ENCODE measurements around the gene ERC2.

The ERC2 gene

DNA sequence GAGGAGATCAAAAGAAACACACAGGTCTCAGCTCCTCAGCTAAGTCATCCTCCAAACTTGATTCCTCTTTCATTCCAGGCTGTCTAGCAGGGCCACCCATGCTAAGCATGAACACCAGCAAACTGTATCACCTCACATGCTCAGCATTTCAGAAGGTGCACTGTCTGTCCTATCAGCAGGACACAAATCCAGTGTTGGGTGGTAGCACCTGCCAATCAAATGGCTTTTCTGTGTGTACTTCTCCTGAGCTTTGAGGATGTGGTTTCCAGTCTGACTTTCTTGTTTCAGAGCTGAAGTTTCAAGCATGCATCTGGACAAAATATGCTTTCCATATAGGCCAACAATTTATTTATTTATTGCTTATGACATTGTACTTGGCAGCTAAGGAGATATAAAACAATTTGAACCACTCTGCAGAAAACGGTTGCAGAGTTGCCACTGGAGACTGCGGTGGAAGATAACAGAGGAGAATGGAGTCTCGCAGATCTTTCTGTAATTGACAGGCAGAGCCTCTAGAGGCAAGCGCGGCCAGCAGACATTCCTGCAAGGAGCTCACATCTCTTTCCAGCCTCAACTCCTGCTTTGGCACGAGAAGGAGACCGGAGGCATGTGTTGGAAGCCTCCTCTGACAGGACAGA lies 814.0 kb downstream of the ERC2 start:
- no peaks in the 10 kb centered on the region for H3K4me1 ChIP-seq (ENCODE audit: control insufficient read depth in 1 of 2, insufficient read depth in 2 of 2, low read length in 2 of 2)
- no peak overlapping the region for H3K27ac ChIP-seq (ENCODE audit: low read depth, low read length)
- H3K4me3 ChIP-seq (ENCODE audit: low read depth in 1 of 2, low read length in 2 of 2), result no peak overlapping the region
- no peaks in the 10 kb centered on the region for H3K27me3 ChIP-seq (ENCODE audit: control insufficient read depth in 1 of 2, insufficient read depth in 2 of 2, low read length in 2 of 2)
- H3K9ac ChIP-seq (ENCODE audit: low read depth in 1 of 2, low read length in 2 of 2), result no peak overlapping the region
- no peaks in the 10 kb centered on the region for H3K36me3 ChIP-seq (ENCODE audit: control insufficient read depth in 1 of 2, insufficient read depth in 2 of 2, low read length in 2 of 2)
- no peaks in the 10 kb centered on the region for H3K9me3 ChIP-seq (ENCODE audit: control insufficient read depth in 1 of 2, low read length in 2 of 2)

DNA sequence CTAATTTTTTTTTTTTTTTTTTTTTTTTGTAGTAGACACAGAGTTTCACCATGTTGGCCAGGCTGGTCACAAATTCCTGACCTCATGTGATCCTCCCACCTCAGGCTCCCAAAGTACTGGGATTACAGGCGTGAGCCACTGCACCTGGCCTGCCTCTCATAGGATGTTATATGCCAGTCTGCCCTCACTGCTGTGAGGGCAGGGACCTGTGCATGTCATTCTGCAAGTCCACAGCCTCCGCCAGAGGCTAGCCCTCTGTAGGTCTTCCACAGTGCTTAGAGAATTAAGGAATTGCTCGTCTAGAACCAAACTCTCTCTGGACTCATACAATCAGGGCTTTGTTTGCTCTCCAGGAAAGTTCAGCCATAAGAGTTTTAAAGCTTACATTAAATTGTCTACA lies 817.3 kb downstream of the ERC2 start:
- no peak overlapping the region for H3K27ac ChIP-seq (ENCODE audit: low read depth, low read length)
- H3K27me3 ChIP-seq (ENCODE audit: control insufficient read depth in 1 of 2, insufficient read depth in 2 of 2, low read length in 2 of 2), result no peaks in the 10 kb centered on the region
- H3K36me3 ChIP-seq (ENCODE audit: control insufficient read depth in 1 of 2, insufficient read depth in 2 of 2, low read length in 2 of 2), result no peaks in the 10 kb centered on the region
- H3K4me1 ChIP-seq (ENCODE audit: control insufficient read depth in 1 of 2, insufficient read depth in 2 of 2, low read length in 2 of 2), result no peaks in the 10 kb centered on the region
- no peaks in the 10 kb centered on the region for H3K9me3 ChIP-seq (ENCODE audit: control insufficient read depth in 1 of 2, low read length in 2 of 2)
- no peak overlapping the region for H3K9ac ChIP-seq (ENCODE audit: low read depth in 1 of 2, low read length in 2 of 2)
- no peak overlapping the region for H3K4me3 ChIP-seq (ENCODE audit: low read depth in 1 of 2, low read length in 2 of 2)

DNA sequence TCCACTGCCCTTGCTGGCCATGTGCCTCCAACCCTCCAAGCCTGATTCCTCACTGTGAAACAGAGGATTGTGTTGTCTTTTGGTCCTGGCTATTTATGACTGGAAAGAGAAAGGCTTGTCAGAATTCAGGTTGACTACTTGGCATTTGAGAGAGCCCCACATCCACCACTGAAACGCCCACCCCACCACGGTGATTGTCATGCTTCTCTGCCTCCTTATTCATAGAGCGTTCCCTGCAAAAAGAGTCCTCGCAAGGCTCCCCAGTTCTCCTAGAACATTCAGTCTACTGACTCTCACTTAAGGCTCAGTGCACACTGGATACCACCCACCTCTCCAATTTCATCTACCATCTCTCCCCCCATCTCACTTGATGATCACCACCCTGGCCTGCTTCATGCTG lies 818.3 kb downstream of the ERC2 start:
- Histone ChIP-seq H3K9me3 (ENCODE audit: control insufficient read depth in 1 of 2, low read length in 2 of 2) (no peaks in the 10 kb centered on the region), H3K4me1 (ENCODE audit: control insufficient read depth in 1 of 2, insufficient read depth in 2 of 2, low read length in 2 of 2) (no peaks in the 10 kb centered on the region), H3K36me3 (ENCODE audit: control insufficient read depth in 1 of 2, insufficient read depth in 2 of 2, low read length in 2 of 2) (no peaks in the 10 kb centered on the region), H3K27me3 (ENCODE audit: control insufficient read depth in 1 of 2, insufficient read depth in 2 of 2, low read length in 2 of 2) (no peaks in the 10 kb centered on the region), H3K4me3 (ENCODE audit: low read depth in 1 of 2, low read length in 2 of 2) (no peak overlapping the region), H3K9ac (ENCODE audit: low read depth in 1 of 2, low read length in 2 of 2) (no peak overlapping the region), H3K27ac (ENCODE audit: low read depth, low read length) (no peak overlapping the region)

DNA sequence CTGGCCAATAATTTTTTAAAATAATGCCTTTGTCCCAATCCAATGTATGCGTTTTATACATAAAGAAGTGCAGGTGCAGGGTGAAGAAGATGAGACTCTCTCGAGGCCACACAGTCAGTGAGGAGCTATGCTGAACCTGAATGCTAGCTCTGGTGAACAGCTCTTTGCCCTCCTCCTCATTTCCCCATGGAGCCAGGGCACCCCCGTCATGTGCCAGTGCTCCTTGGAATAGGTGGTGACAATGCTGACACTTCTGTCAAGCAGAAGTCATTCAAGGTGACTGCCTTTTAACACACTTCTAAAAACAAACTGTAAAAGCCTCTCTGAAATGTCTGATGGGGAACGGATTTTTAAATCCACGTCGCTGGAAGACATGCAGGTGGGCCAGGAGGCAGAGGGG lies 818.7 kb downstream of the ERC2 start:
- Histone ChIP-seq H3K36me3 (ENCODE audit: control insufficient read depth in 1 of 2, insufficient read depth in 2 of 2, low read length in 2 of 2) (no peaks in the 10 kb centered on the region), H3K4me1 (ENCODE audit: control insufficient read depth in 1 of 2, insufficient read depth in 2 of 2, low read length in 2 of 2) (no peaks in the 10 kb centered on the region), H3K9me3 (ENCODE audit: control insufficient read depth in 1 of 2, low read length in 2 of 2) (no peaks in the 10 kb centered on the region), H3K27me3 (ENCODE audit: control insufficient read depth in 1 of 2, insufficient read depth in 2 of 2, low read length in 2 of 2) (no peaks in the 10 kb centered on the region), H3K4me3 (ENCODE audit: low read depth in 1 of 2, low read length in 2 of 2) (no peak overlapping the region), H3K27ac (ENCODE audit: low read depth, low read length) (no peak overlapping the region), H3K9ac (ENCODE audit: low read depth in 1 of 2, low read length in 2 of 2) (no peak overlapping the region)

DNA sequence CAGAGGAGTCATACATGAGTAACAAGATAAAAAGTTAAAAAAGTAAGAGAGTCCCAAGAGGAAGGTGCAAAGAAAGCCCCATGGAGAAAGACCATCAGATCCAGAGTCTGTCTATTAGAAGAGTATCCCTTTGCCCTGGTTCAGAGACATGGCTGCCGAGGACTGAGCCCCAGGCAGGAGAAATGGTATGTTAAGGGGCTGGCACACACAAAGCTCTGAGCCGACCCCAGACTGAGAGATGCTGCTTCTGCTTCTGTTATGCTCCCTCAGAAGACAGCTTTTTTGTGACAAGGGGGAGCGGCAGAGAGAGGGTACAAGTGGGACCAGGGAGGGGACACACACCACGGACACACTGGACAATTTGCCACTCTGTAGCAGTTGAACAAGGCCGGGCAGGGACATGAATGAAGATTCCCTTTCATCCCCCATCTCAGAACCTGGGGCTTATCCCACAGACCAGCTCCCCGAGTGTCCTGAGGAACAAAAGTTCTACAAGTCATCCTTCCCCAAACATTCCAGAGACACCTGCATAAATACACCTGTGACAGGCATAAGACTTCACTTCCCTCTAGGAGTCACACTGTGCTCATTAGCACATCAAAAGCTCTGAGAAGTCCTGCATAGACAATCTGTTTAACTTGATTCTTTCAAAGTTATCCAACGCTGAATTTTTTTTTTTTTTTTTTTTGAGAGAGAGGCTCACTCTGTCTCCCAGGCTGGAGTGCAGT lies 819.5 kb downstream of the ERC2 start:
- Histone ChIP-seq H3K36me3 (ENCODE audit: control insufficient read depth in 1 of 2, insufficient read depth in 2 of 2, low read length in 2 of 2) (no peaks in the 10 kb centered on the region), H3K9me3 (ENCODE audit: control insufficient read depth in 1 of 2, low read length in 2 of 2) (no peaks in the 10 kb centered on the region), H3K27ac (ENCODE audit: low read depth, low read length) (no peak overlapping the region), H3K27me3 (ENCODE audit: control insufficient read depth in 1 of 2, insufficient read depth in 2 of 2, low read length in 2 of 2) (no peaks in the 10 kb centered on the region), H3K9ac (ENCODE audit: low read depth in 1 of 2, low read length in 2 of 2) (no peak overlapping the region), H3K4me1 (ENCODE audit: control insufficient read depth in 1 of 2, insufficient read depth in 2 of 2, low read length in 2 of 2) (no peaks in the 10 kb centered on the region), H3K4me3 (ENCODE audit: low read depth in 1 of 2, low read length in 2 of 2) (no peak overlapping the region)

DNA sequence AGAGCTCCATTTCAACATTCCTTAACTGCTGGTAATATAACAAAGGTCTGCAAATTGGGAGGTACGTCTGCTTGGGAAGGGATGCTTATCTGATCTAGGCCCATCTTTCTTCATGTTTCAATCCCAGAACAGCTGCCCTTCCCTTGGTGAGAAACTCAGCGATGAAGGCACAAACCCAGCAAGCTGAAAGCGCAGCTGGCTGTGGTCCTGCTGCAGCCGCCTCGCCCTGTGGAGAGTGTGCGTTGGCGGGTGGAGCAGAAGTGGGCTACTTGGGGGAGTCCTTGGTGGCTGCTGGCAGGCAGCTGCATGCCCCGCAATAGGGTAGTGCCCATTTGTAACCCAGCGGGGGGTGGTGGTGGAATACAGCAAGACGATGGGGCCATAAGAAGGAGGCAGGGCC lies 820.6 kb downstream of the ERC2 start:
- Histone ChIP-seq H3K4me1 (ENCODE audit: control insufficient read depth in 1 of 2, insufficient read depth in 2 of 2, low read length in 2 of 2) (no peaks in the 10 kb centered on the region), H3K9ac (ENCODE audit: low read depth in 1 of 2, low read length in 2 of 2) (no peak overlapping the region), H3K36me3 (ENCODE audit: control insufficient read depth in 1 of 2, insufficient read depth in 2 of 2, low read length in 2 of 2) (no peaks in the 10 kb centered on the region), H3K9me3 (ENCODE audit: control insufficient read depth in 1 of 2, low read length in 2 of 2) (no peaks in the 10 kb centered on the region), H3K4me3 (ENCODE audit: low read depth in 1 of 2, low read length in 2 of 2) (no peak overlapping the region), H3K27me3 (ENCODE audit: control insufficient read depth in 1 of 2, insufficient read depth in 2 of 2, low read length in 2 of 2) (no peaks in the 10 kb centered on the region), H3K27ac (ENCODE audit: low read depth, low read length) (no peak overlapping the region)

DNA sequence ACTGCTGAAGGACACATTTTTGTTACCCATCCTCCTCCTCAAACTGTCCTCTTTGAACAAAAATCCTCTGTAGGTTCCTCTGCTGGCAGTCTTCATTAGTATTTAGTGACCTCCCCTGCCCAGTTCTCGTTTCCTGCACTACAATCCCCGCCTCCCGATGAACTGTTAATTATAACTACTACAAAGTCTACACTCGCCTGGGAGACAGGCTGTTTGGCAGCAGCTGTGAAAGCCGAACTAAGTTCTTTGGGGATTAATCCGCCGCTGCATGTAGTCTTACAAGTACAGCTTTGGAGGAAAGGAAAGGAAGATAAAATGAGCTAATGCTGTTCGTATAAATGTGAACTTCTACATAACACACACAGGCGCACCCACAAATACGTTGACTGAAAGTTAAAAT lies 821.2 kb downstream of the ERC2 start:
- H3K9ac ChIP-seq (ENCODE audit: low read depth in 1 of 2, low read length in 2 of 2), result no peak overlapping the region
- no peaks in the 10 kb centered on the region for H3K27me3 ChIP-seq (ENCODE audit: control insufficient read depth in 1 of 2, insufficient read depth in 2 of 2, low read length in 2 of 2)
- no peaks in the 10 kb centered on the region for H3K36me3 ChIP-seq (ENCODE audit: control insufficient read depth in 1 of 2, insufficient read depth in 2 of 2, low read length in 2 of 2)
- H3K4me3 ChIP-seq (ENCODE audit: low read depth in 1 of 2, low read length in 2 of 2), result no peak overlapping the region
- no peaks in the 10 kb centered on the region for H3K4me1 ChIP-seq (ENCODE audit: control insufficient read depth in 1 of 2, insufficient read depth in 2 of 2, low read length in 2 of 2)
- H3K9me3 ChIP-seq (ENCODE audit: control insufficient read depth in 1 of 2, low read length in 2 of 2), result no peaks in the 10 kb centered on the region
- H3K27ac ChIP-seq (ENCODE audit: low read depth, low read length), result no peak overlapping the region

DNA sequence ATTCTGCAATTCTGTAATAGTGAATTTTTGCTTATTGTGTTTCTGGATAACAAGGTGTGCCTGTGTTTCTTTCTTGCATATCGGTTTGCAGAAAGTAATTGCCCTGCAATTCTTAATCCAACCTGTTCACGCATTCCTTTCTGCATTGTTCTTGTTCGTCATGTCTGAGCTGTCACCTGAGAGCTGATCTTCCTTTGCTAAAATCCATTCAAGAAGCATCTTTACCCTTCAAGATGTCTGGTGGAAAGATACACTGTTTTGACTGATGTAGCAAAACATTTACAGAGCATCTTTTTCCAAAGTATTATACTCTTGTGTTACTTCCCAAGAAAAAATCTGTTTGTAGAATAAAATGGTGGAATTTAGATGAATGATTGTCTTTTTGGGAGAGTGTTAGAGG lies 822.1 kb downstream of the ERC2 start:
- H3K27me3 ChIP-seq (ENCODE audit: control insufficient read depth in 1 of 2, insufficient read depth in 2 of 2, low read length in 2 of 2), result no peaks in the 10 kb centered on the region
- H3K27ac ChIP-seq (ENCODE audit: low read depth, low read length), result no peak overlapping the region
- H3K36me3 ChIP-seq (ENCODE audit: control insufficient read depth in 1 of 2, insufficient read depth in 2 of 2, low read length in 2 of 2), result no peaks in the 10 kb centered on the region
- no peaks in the 10 kb centered on the region for H3K4me1 ChIP-seq (ENCODE audit: control insufficient read depth in 1 of 2, insufficient read depth in 2 of 2, low read length in 2 of 2)
- no peak overlapping the region for H3K9ac ChIP-seq (ENCODE audit: low read depth in 1 of 2, low read length in 2 of 2)
- no peaks in the 10 kb centered on the region for H3K9me3 ChIP-seq (ENCODE audit: control insufficient read depth in 1 of 2, low read length in 2 of 2)
- H3K4me3 ChIP-seq (ENCODE audit: low read depth in 1 of 2, low read length in 2 of 2), result no peak overlapping the region

DNA sequence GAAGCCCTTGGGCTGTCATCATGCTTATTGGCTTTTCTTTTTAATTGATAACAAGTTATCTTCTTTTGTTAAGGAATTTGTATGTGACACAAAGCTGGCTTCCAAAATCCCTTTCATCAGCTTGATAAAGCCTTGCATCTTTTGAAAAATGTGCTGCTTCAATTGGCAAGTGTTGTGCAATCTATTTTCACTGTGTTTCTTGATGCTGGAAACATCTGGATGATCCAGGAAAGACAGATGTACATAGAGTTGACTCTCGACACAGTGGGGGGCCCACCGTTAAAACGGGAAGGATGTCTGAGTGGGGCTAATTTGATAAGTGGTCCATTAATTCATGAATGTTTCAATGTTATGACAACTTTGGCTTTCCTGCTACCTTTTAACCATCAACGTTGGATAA lies 822.8 kb downstream of the ERC2 start:
- H3K27me3 ChIP-seq (ENCODE audit: control insufficient read depth in 1 of 2, insufficient read depth in 2 of 2, low read length in 2 of 2), result no peaks in the 10 kb centered on the region
- no peaks in the 10 kb centered on the region for H3K9me3 ChIP-seq (ENCODE audit: control insufficient read depth in 1 of 2, low read length in 2 of 2)
- no peaks in the 10 kb centered on the region for H3K4me1 ChIP-seq (ENCODE audit: control insufficient read depth in 1 of 2, insufficient read depth in 2 of 2, low read length in 2 of 2)
- H3K9ac ChIP-seq (ENCODE audit: low read depth in 1 of 2, low read length in 2 of 2), result no peak overlapping the region
- H3K36me3 ChIP-seq (ENCODE audit: control insufficient read depth in 1 of 2, insufficient read depth in 2 of 2, low read length in 2 of 2), result no peaks in the 10 kb centered on the region
- H3K4me3 ChIP-seq (ENCODE audit: low read depth in 1 of 2, low read length in 2 of 2), result no peak overlapping the region
- H3K27ac ChIP-seq (ENCODE audit: low read depth, low read length), result no peak overlapping the region

DNA sequence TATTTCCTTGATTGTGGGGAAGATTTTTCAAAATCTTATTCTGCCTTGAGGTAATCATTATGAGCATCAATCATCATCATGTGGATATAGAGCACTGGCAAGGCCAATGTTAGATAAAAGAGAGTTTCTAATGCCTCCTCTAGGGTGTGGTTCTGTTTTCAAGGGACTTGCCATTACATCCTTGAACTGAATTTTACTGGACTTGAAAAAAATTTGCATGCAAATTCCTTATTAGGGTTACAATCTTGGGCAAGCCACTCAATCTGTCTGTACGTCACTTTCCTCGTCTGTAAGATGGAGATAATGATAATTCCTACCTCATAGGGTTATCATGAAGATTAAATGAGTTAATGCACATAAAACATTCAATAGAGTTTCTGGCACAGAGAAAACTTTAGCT lies 825.0 kb downstream of the ERC2 start:
- Histone ChIP-seq H3K27me3 (ENCODE audit: control insufficient read depth in 1 of 2, insufficient read depth in 2 of 2, low read length in 2 of 2) (no peaks in the 10 kb centered on the region), H3K27ac (ENCODE audit: low read depth, low read length) (no peak overlapping the region), H3K4me1 (ENCODE audit: control insufficient read depth in 1 of 2, insufficient read depth in 2 of 2, low read length in 2 of 2) (no peaks in the 10 kb centered on the region), H3K36me3 (ENCODE audit: control insufficient read depth in 1 of 2, insufficient read depth in 2 of 2, low read length in 2 of 2) (no peaks in the 10 kb centered on the region), H3K4me3 (ENCODE audit: low read depth in 1 of 2, low read length in 2 of 2) (no peak overlapping the region), H3K9ac (ENCODE audit: low read depth in 1 of 2, low read length in 2 of 2) (no peak overlapping the region), H3K9me3 (ENCODE audit: control insufficient read depth in 1 of 2, low read length in 2 of 2) (no peaks in the 10 kb centered on the region)
